ENCODE measurements around the gene BCKDK. TPM values are rescaled to one million over a fixed set of nuclear protein-coding genes. Genes with fewer than 3 reads are reported as not detected.

Gene BCKDK
- total and polyA plus RNA-seq, 2 of the 13 experiments (the other 11 are each of a cell fraction or from before 2014, with no cell fraction given), result 24.9 to 42.6 TPM

- no peak for TF ChIP-seq SAFB2 (CRISPR knock-in tag; IDR thresholded peaks at IDR 0.05; ENCODE audit: borderline replicate concordance, low read depth)
- TF ChIP-seq GPBP1L1 (CRISPR knock-in tag; IDR thresholded peaks at IDR 0.05), result no peak
- TF ChIP-seq ZNF512B (CRISPR knock-in tag; IDR thresholded peaks at IDR 0.05; ENCODE audit: borderline replicate concordance), result no peak
- TF ChIP-seq ZC3H13 (CRISPR knock-in tag; IDR thresholded peaks at IDR 0.05), result peak; percentile 69
- TF ChIP-seq E2F1 (CRISPR knock-in tag; IDR thresholded peaks at IDR 0.05), result no peak
- no peak for TF ChIP-seq NFE2L1 (CRISPR knock-in tag; IDR thresholded peaks at IDR 0.05; ENCODE audit: borderline replicate concordance)
- TF ChIP-seq ZNF124 (CRISPR knock-in tag; IDR thresholded peaks at IDR 0.05), result no peak
- TF ChIP-seq CREB1 (IDR thresholded peaks at IDR 0.05), result no peak
- TF ChIP-seq CREB1 (CRISPR knock-in tag; IDR thresholded peaks at IDR 0.05), result no peak
- no peak for TF ChIP-seq CAMTA2 (CRISPR knock-in tag; IDR thresholded peaks at IDR 0.05; ENCODE audit: borderline replicate concordance)
- no peak for TF ChIP-seq ZFP36 (IDR thresholded peaks at IDR 0.05; ENCODE audit: borderline replicate concordance, low read depth, low read length, partially characterized antibody)
- TF ChIP-seq RBFOX2 (IDR thresholded peaks at IDR 0.05; ENCODE audit: low read depth, low read length), result peak; percentile 82
- TF ChIP-seq PCBP1 (IDR thresholded peaks at IDR 0.05; ENCODE audit: borderline replicate concordance, low read depth, low read length), result 0 out of 2 replicates have a peak, but pooled peaks have one; percentile 53
- TF ChIP-seq HNRNPL (IDR thresholded peaks at IDR 0.05; ENCODE audit: low read depth, low read length), result no peak
- TF ChIP-seq KLF6 (CRISPR knock-in tag; IDR thresholded peaks at IDR 0.05), result no peak
- TF ChIP-seq ZNF30 (CRISPR knock-in tag; IDR thresholded peaks at IDR 0.05), result no peak
- TF ChIP-seq FOXK2 (IDR thresholded peaks at IDR 0.05), result no peak
- TF ChIP-seq SKI (IDR thresholded peaks at IDR 0.05; ENCODE audit: partially characterized antibody), result no peak
- TF ChIP-seq ZNF143 (CRISPR knock-in tag; IDR thresholded peaks at IDR 0.05), result no peak
- no peak for TF ChIP-seq GRHL1 (CRISPR knock-in tag; conservative IDR thresholded peaks at IDR 0.05)
- no peak for TF ChIP-seq ZSCAN25 (CRISPR knock-in tag; IDR thresholded peaks at IDR 0.05)
- no peak for TF ChIP-seq ZNF672 (CRISPR knock-in tag; IDR thresholded peaks at IDR 0.05)
Observed at GRCh38 chr16:31080035-31080629, 28.1 kb upstream of the BCKDK start (continued).
